HepG2 (cell line): ENCODE results near the gene LHPP. TPM values are rescaled to one million over a fixed set of nuclear protein-coding genes. Genes with fewer than 3 reads are reported as not detected.

Source experiments
- ATAC-seq: fragments of 200-7000 bp; cut with Tn5 transposase; 3 replicates; pipeline ENCODE4 v1.9.1; 2020; ENCODE audit warnings: mild to moderate bottlenecking, moderate library complexity
- BruUV-seq: library from RNA; stranded (reverse); fragments of 400-500 nt; replicated peaks from 2 replicates; lab custom pipeline; 2021; lab: Mats Ljungman, UMichigan
- CTCF ChIA-PET: fragments of 300-600 bp; formaldehyde crosslinking; extraction: SDS; loops from one replicate; lab custom pipeline; 2021; ENCODE audit warnings: low total read pairs, inconsistent platforms, low intra/inter-chr PET ratio; lab: Yijun Ruan, JAX
- POLR2A ChIA-PET: fragments of 350-600 bp; sonication (Branson Sonifier 250); formaldehyde crosslinking; loops from one replicate; lab custom pipeline; 2020; ENCODE audit warnings: antibody characterized with exemption, inconsistent platforms; lab: Yijun Ruan, JAX
- DNase-seq: peaks from one replicate; pipeline ENCODE4 v3.0.0-alpha.2; 2015; ENCODE audit warnings: low spot score
- FAIRE-seq: peaks from 3 replicates; lab custom pipeline; 2011; peaks lifted over from hg19 to GRCh38; lab: Jason Lieb, UNC
- H2AFZ ChIP-seq: one replicate; pipeline ENCODE4 v1.6.1; 2011; ENCODE audit warnings: low read length, inconsistent platforms
- H3K27ac ChIP-seq: fragments of 300-600 bp; 3 replicates; pipeline ENCODE4 v1.8.0; 2011; ENCODE audit warnings: mixed run types, mild to moderate bottlenecking, mixed read lengths, low read length, inconsistent platforms; ENCODE audit not compliant: insufficient read depth; ENCODE audit errors: extremely low read length
- H3K27me3 ChIP-seq, 2 experiments: fragments of 200-600 bp in 1 of 2; 2 replicates in 1 of 2; 3 replicates in 1 of 2; pipeline versions ENCODE4 v1.6.0 to v1.8.0; 2011; ENCODE audit warnings: low read length in 2 of 2, mild to moderate bottlenecking in 2 of 2, moderate library complexity in 2 of 2, inconsistent platforms in 1 of 2; ENCODE audit not compliant: insufficient read depth in 2 of 2, control insufficient read depth in 1 of 2
- H3K36me3 ChIP-seq, 2 experiments: fragments of 200-600 bp in 1 of 2; replicated peaks in 1 of 2; 2 replicates in 1 of 2; 3 replicates in 1 of 2; pipeline versions ENCODE4 v1.5.1 to v1.8.0; 2011; ENCODE audit warnings: low read length in 2 of 2, inconsistent platforms in 1 of 2; ENCODE audit not compliant: insufficient read depth in 2 of 2, control insufficient read depth in 1 of 2
- H3K4me1 ChIP-seq: 2 replicates; pipeline ENCODE4 v1.5.1; 2012; ENCODE audit warnings: low read length, inconsistent platforms; ENCODE audit not compliant: insufficient read depth
- H3K4me2 ChIP-seq: 2 replicates; pipeline ENCODE4 v1.6.0; 2011; ENCODE audit warnings: low read depth, low read length, inconsistent platforms
- H3K4me3 ChIP-seq, 3 experiments: fragments of 200-600 bp in 1 of 3; sonication (generic), shearing (Covaris generic) in 1 of 3; replicated peaks in 1 of 3; 2 replicates each; pipeline ENCODE4 v1.5.1; 2011 to 2016; ENCODE audit warnings: low read length in 3 of 3, inconsistent platforms in 2 of 3, low read depth in 2 of 3, mild to moderate bottlenecking in 2 of 3, control low read depth in 1 of 3, mixed read lengths in 1 of 3; ENCODE audit not compliant: insufficient read depth in 1 of 3
- H3K79me2 ChIP-seq: one replicate; pipeline ENCODE4 v1.6.1; 2011; ENCODE audit warnings: low read length, inconsistent platforms; ENCODE audit not compliant: insufficient read depth
- H3K9ac ChIP-seq: 2 replicates; pipeline ENCODE4 v1.6.0; 2011; ENCODE audit warnings: mild to moderate bottlenecking, low read depth, low read length, inconsistent platforms; ENCODE audit not compliant: insufficient read depth
- H3K9me3 ChIP-seq: 2 replicates; pipeline ENCODE4 v1.5.1; 2012; ENCODE audit warnings: mild to moderate bottlenecking, low read length
- H4K20me1 ChIP-seq: 2 replicates; pipeline ENCODE4 v1.6.0; 2011; ENCODE audit warnings: inconsistent platforms, mild to moderate bottlenecking, low read length, moderate library complexity; ENCODE audit not compliant: insufficient read depth
- BCL6 ChIP-seq: IDR thresholded peaks from 2 replicates; pipeline ENCODE4 v1.6.1; 2016; ENCODE audit warnings: missing genetic modification reagents, missing compliant biosample characterization
- CHD4 ChIP-seq: fragments of 200-600 bp; sonication (generic); IDR thresholded peaks from 2 replicates; pipeline ENCODE4 v1.7.0; 2017; ENCODE audit warnings: mild to moderate bottlenecking, low read length, borderline replicate concordance
- FOXP1 ChIP-seq, 2 experiments: fragments of 450-650 bp in 1 of 2; IDR thresholded peaks; 2 replicates each; pipeline ENCODE4 v1.6.1; 2017 to 2018; ENCODE audit warnings: antibody characterized with exemption in 1 of 2
- GATAD1 ChIP-seq: IDR thresholded peaks from 2 replicates; pipeline ENCODE4 v1.6.1; 2016; ENCODE audit warnings: missing genetic modification reagents, missing compliant biosample characterization
- HCFC1 ChIP-seq: fragments of 150-350 bp; IDR thresholded peaks from 2 replicates; pipeline ENCODE4 v1.6.1; 2014; ENCODE audit warnings: low read depth, low read length
- HIVEP1 ChIP-seq: sonication (generic); formaldehyde crosslinking; IDR thresholded peaks from 2 replicates; pipeline ENCODE4 v1.4.0; 2020; ENCODE audit warnings: mild to moderate bottlenecking, missing genetic modification reagents
- HNF4G ChIP-seq, 2 experiments: sonication (generic) in 1 of 2; formaldehyde crosslinking in 1 of 2; IDR thresholded peaks; 2 replicates each; pipeline versions ENCODE4 v1.4.0 to v1.6.1; 2011 to 2020; ENCODE audit warnings: borderline replicate concordance in 2 of 2, low read depth in 2 of 2, mild to moderate bottlenecking in 2 of 2, low read length in 1 of 2, missing genetic modification reagents in 1 of 2, moderate library complexity in 1 of 2
- PRMT3 ChIP-seq: sonication (generic); formaldehyde crosslinking; IDR thresholded peaks from 2 replicates; pipeline ENCODE4 v1.8.1; 2022; ENCODE audit warnings: low read depth, mild to moderate bottlenecking, moderate library complexity, missing genetic modification reagents, borderline replicate concordance
- ZNF484 ChIP-seq: sonication (generic); formaldehyde crosslinking; IDR thresholded peaks from 2 replicates; pipeline ENCODE4 v1.5.1; 2020; ENCODE audit warnings: mild to moderate bottlenecking, low read depth, missing genetic modification reagents, borderline replicate concordance
- ZNF567 ChIP-seq: sonication (generic); formaldehyde crosslinking; IDR thresholded peaks from 2 replicates; pipeline ENCODE4 v1.8.1; 2023; ENCODE audit warnings: mild to moderate bottlenecking, missing genetic modification reagents, borderline replicate concordance
- ZNF577 ChIP-seq: sonication (generic); formaldehyde crosslinking; IDR thresholded peaks from 2 replicates; pipeline ENCODE4 v1.4.0; 2020; ENCODE audit warnings: mild to moderate bottlenecking, low read depth, missing genetic modification reagents, borderline replicate concordance
- ZNF746 ChIP-seq: sonication (generic); formaldehyde crosslinking; IDR thresholded peaks from 2 replicates; pipeline ENCODE4 v1.8.0; 2022; ENCODE audit warnings: mild to moderate bottlenecking, missing genetic modification reagents
- ZNF747 ChIP-seq: sonication (generic); formaldehyde crosslinking; IDR thresholded peaks from 2 replicates; pipeline ENCODE4 v1.8.1; 2023; ENCODE audit warnings: missing genetic modification reagents, mild to moderate bottlenecking, borderline replicate concordance
- WGBS: methylation state at CpG from one replicate; pipeline ENCODE4 v1.1.6; 2017; ENCODE audit warnings: low lambda C conversion rate; 5-methylcytosine and 5-hydroxymethylcytosine counted together
- in situ Hi-C: cut with HindIII; loops from 2 replicates; pipeline ENCODE4 v1.10.0; 2017; ENCODE audit warnings: low pct_unique_long_range_greater_than_20kb; ENCODE audit not compliant: extremely low pct_ligation_motif_present
- intact Hi-C: fragments of 100-400 bp; cut with micrococcal nuclease; formaldehyde crosslinking; loops from one replicate; pipeline ENCODE4 v1.10.0; 2022; ENCODE audit not compliant: unreplicated experiment
- polyA plus RNA-seq, 8 experiments: library from polyadenylated mRNA; depleted of rRNA in 3 of 8; stranded (reverse) in 7 of 8; unstranded in 1 of 8; fragments of >200 nt; fragmentation: Illumina TruSeq in 4 of 8; extraction: Trizol in 4 of 8; gene quantifications; 2 replicates each; pipeline versions ENCODE4 v1.2.1 to v1.2.3, GENCODE V29; 2011 to 2016; ENCODE audit warnings: low read depth in 4 of 8, missing spikeins in 1 of 8, mixed read lengths in 1 of 8; ENCODE audit not compliant: insufficient read depth in 1 of 8
- total RNA-seq, 5 experiments: library from RNA; depleted of rRNA; stranded (reverse); fragments of >200 nt; fragmentation: Illumina TruSeq; extraction: Trizol; gene quantifications; 2 replicates each; pipeline ENCODE4 v1.2.3, GENCODE V29; 2016; ENCODE audit warnings: low read depth in 1 of 5
- TF ChIP-seq, protein P1 (sequence below): sonication (generic); formaldehyde crosslinking; IDR thresholded peaks from 2 replicates; pipeline ENCODE4 v1.4.0; 2020; ENCODE audit warnings: low read depth, missing genetic modification reagents

LHPP gene
- total and polyA plus RNA-seq, 2 of the 13 experiments (the other 11 are each of a cell fraction or from before 2014, with no cell fraction given): 5.2 to 13.1 TPM

DNA sequence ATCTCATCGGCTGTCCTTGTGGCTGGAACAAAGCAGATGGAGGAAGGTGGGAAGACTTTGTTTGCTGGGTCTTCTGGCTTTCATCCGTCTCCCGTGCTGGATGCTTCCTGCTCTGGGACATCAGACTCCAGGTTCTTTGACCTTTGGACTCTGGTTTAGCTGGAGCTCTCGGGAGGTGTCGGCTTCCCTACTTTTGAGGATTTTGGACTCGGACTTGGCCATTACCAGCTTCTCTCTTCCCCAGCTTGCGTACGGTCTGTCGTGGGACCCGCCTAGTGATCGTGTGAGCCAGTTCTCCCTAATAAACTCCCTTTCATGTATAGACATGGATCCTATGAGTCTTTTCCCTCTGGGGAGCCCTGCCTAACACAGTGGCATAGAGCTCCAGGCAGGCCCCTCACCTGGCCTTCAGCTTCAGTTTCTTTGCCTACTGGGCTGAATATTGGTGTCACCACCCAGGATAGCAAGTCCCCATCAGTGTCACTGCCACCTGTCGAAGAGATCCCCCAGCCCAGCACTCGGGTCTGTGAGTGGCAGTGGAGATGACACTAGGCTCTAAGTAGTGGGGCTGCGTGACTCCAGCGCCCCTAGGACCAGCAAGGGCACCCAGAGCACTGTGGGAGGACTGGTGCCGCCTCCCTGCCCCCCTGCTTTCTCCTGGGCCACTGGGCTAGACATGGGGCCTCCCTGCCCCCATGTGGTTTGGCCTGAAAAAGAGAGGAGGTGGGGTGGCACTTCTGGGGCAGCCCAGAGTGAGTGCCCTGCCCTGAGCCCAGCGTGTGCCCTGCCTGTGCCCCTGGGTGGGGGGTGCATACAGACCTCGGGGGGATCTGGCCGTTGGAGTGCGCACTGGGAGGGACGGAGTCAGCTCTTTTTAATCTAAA lies 135.6 kb downstream of the LHPP start (continued):
- TF ChIP-seq, protein P1, sequence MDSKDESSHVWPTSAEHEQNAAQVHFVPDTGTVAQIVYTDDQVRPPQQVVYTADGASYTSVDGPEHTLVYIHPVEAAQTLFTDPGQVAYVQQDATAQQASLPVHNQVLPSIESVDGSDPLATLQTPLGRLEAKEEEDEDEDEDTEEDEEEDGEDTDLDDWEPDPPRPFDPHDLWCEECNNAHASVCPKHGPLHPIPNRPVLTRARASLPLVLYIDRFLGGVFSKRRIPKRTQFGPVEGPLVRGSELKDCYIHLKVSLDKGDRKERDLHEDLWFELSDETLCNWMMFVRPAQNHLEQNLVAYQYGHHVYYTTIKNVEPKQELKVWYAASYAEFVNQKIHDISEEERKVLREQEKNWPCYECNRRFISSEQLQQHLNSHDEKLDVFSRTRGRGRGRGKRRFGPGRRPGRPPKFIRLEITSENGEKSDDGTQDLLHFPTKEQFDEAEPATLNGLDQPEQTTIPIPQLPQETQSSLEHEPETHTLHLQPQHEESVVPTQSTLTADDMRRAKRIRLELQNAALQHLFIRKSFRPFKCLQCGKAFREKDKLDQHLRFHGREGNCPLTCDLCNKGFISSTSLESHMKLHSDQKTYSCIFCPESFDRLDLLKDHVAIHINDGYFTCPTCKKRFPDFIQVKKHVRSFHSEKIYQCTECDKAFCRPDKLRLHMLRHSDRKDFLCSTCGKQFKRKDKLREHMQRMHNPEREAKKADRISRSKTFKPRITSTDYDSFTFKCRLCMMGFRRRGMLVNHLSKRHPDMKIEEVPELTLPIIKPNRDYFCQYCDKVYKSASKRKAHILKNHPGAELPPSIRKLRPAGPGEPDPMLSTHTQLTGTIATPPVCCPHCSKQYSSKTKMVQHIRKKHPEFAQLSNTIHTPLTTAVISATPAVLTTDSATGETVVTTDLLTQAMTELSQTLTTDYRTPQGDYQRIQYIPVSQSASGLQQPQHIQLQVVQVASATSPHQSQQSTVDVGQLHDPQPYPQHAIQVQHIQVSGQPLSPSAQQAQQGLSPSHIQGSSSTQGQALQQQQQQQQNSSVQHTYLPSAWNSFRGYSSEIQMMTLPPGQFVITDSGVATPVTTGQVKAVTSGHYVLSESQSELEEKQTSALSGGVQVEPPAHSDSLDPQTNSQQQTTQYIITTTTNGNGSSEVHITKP (CRISPR knock-in tag): no peak
- no peak for TF ChIP-seq ZNF746 (CRISPR knock-in tag)
- TF ChIP-seq GATAD1 (CRISPR knock-in tag): no peak
- no peak for TF ChIP-seq HIVEP1 (CRISPR knock-in tag)
- peak; percentile 63; the same call in 1 of the 2 replicates for TF ChIP-seq HNF4G (IDR thresholded peaks at IDR 0.05; ENCODE audit: borderline replicate concordance, low read depth, low read length)
- TF ChIP-seq HNF4G (CRISPR knock-in tag; IDR thresholded peaks at IDR 0.05; ENCODE audit: borderline replicate concordance, low read depth): no peak
- TF ChIP-seq BCL6 (CRISPR knock-in tag): peak; percentile 48
- TF ChIP-seq PRMT3 (CRISPR knock-in tag): no peak

DNA sequence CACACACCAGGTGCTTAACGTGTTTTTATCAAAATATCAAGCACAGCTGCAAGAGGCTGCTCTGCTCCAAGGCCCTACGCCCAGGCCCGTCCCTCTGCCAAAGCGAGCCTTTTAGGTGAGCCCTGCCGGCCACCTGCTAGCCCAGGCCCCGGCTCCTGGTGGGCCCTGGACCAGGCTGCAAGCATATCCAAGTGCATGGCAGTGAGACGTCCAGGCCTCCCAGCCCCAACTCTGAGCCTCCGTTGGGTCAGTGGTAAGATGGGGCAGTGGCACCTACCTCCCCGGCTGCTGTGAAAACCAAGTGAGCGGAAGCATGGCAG lies 136.2 kb downstream of the LHPP start:
- POLR2A ChIA-PET: interaction anchor here (1.2 kb wide), 1 partner anchor 8 kb away, joined by 5 read pairs; no protein-coding TSS in a partner anchor
- in situ Hi-C loops: no loop called here
- no peak overlapping the region for H2AFZ ChIP-seq
- peaks cover 24% of the 10 kb centered on the region for H3K4me1 ChIP-seq
- BruUV-seq: no TSS peak
- H3K9me3 ChIP-seq: no peaks in the 10 kb centered on the region
- no CpG with 5 or more reads among the region's 10 CpGs for WGBS
- no peaks in the 10 kb centered on the region for H3K27me3 ChIP-seq
- intact Hi-C loops: no loop called here
- DNase-seq (no peak), FAIRE-seq (no peak), ATAC-seq (no peak)
- H3K4me3 ChIP-seq: no peak overlapping the region
- no peaks in the 10 kb centered on the region for H3K79me2 ChIP-seq
- H4K20me1 ChIP-seq: no peaks in the 10 kb centered on the region
- no peak overlapping the region for H3K9ac ChIP-seq
- no peak overlapping the region for H3K27ac ChIP-seq
- TF ChIP-seq CHD4: no peak
- no peak for TF ChIP-seq ZNF577 (CRISPR knock-in tag)
- TF ChIP-seq ZNF567 (CRISPR knock-in tag): no peak
- no peak for TF ChIP-seq HCFC1
- TF ChIP-seq ZNF484: no peak
- no peak for TF ChIP-seq FOXP1 (IDR thresholded peaks at IDR 0.05)
- no peak for TF ChIP-seq FOXP1 (CRISPR knock-in tag; IDR thresholded peaks at IDR 0.05)
- no peak for TF ChIP-seq ZNF747 (CRISPR knock-in tag)
- CTCF ChIA-PET: no interaction called here
- H3K36me3 ChIP-seq: no peaks in the 10 kb centered on the region
- H3K4me2 ChIP-seq: no peak overlapping the region
